Activated CD8-positive, alpha-beta memory T cell treated with anti-CD3 and anti-CD28 coated beads for 48 hours (primary cell): ENCODE data around the gene MED29.

Experiments used
- DNase-seq, 3 experiments: peaks; one replicate each; pipeline ENCODE4 v3.0.0-alpha.2; 2020; ENCODE audit warnings: low read depth in 2 of 3, low spot score in 2 of 3

MED29 gene

DNA sequence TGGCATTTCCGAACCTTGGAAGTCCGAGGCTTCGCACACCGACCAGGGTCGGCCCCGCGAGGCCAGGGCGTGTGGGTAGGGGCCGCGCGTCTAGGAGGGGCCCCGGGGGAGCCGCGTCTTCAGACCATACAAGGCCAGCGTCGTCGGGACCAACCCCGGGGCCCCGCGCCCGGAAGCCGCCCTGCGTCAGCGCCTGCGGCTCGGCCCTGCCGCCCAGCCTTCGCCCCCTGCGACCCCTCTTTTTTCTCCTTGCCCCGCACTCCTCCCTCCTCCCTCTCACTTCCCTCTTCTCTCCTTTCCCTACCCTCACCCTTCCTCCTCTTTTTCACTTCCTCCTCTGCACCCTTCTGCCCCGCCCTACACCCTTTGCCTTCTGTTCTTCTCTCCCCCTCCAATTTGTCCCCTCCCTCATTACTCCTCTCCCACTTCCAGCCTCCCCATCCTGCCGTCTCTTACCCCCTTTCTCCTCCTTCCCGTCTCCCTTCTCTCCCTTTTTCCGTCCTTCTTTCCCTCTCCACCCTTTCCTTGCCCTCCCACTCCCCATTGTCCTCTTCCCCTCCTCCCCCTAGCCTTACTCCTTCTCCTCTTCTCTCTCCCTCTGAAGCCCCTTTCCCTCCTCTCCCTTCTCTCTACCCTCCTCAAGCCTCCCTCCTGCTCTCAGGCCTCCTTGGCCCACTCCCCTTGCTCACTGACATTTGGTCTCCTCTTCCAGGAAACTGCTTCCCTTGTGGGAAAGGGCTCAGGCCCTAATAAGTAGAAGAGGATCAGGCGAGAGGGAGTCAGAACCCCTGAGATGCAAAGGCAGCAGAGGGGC, 19.0 kb downstream of the MED29 start:
- DNase-seq = peak in 1 of 3 experiments; percentile 45

GRCh38 chr19:39410831-39411080, 19.6 kb downstream of the MED29 start:
- DNase-seq = no peak

DNA sequence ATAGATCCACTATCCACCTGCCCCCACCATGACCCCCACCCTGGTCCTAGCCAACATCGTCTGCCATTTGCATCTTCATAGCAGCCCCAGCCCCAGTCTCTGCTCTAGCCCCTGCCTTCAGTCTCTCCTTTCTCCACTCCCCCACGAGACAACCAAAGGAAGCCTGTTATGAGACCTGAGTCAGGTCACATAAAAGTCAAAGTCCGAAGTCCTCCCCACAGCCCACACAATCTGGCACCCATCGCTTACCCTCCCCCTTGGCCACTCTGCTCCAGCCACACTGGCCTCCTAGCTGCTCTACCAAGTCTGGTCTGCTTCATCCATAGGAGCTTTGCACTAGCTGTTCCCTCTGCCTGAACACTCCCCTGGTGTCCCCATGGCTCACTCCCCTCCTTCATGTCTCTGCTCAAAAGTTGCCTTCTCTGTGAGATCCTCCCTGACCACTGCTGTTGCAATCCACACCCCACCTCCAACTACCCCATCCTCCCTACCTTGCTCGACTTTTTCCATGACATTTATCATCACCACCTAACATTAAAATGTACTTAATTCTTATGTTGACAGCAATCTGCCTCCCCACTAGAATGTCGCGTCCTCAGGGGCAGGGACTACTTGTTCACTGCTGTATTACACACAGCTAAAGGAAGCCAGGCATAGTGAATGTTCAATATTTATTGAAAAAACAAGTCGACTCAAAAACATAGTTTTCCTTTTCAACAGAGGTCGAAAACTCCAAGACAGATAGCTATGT, 20.1 kb downstream of the MED29 start:
- DNase-seq = no peak

DNA sequence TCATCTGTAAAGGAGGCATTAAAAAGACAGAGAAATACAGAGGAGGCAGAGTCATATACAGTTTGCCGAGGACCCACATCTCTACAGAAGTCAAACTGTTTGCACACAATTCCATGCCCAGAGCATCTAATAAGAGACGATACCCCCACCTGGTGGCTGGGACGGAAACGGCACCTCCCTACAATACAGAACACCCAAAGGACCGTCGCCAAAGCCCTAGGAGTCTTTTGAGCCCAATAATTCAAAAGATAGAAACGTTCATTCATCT, 20.6 kb downstream of the MED29 start:
- DNase-seq = peak in 2 of 3 experiments; percentile 57 to 83

DNA sequence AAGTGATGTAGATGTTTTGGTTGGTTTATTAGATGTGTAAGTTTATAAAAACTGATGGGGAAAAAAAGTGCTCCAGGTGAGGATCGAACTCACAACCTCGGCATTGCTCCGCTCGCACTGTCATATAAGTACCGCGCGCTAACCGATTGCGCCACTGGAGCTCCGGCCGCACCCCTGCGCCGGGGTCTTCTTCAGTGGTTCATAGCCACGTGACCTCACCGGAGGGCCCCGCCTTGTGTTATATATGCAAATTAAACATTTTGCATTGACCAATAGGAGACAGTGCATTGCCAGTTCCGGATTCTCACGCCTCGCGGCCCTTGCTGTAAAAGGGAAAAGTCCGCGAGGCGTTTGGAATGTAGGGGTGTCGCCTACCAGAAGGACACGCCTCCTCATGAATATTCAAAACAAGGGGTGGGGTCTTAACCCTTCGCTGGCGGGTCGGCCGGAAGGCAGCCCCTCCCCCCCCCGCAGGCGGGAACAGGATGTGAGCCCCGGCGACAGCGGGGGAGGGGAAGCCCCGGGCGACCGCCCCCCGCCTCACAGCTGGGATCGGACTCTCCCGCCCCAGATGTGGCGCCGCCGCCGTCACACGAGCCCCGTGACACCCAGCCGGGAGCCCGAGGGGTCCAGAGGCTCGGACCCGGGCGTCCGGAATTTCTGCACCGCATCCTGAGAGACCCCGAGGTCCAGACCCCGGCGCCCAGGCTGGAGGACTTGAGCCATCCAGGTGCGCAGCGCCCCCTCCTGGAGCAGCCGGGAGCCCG, 21.1 kb downstream of the MED29 start, which contains the start of gene PLEKHG2:
Gene PLEKHG2 (plus strand): TSS at position 570 of the 767 bp plus-strand sequence. CDS start 1,418 bp downstream, outside the sequence.
- DNase-seq = peak; percentile 89 to 100 (median 100)

GRCh38 chr19:39412867-39413271, 21.7 kb downstream of the MED29 start:
- DNase-seq = no peak

- no peak for DNase-seq
Measured at GRCh38 chr19:39413272-39413910, 22.2 kb downstream of the MED29 start.

GRCh38 chr19:39413911-39414608, 22.9 kb downstream of the MED29 start:
- DNase-seq = no peak

DNA sequence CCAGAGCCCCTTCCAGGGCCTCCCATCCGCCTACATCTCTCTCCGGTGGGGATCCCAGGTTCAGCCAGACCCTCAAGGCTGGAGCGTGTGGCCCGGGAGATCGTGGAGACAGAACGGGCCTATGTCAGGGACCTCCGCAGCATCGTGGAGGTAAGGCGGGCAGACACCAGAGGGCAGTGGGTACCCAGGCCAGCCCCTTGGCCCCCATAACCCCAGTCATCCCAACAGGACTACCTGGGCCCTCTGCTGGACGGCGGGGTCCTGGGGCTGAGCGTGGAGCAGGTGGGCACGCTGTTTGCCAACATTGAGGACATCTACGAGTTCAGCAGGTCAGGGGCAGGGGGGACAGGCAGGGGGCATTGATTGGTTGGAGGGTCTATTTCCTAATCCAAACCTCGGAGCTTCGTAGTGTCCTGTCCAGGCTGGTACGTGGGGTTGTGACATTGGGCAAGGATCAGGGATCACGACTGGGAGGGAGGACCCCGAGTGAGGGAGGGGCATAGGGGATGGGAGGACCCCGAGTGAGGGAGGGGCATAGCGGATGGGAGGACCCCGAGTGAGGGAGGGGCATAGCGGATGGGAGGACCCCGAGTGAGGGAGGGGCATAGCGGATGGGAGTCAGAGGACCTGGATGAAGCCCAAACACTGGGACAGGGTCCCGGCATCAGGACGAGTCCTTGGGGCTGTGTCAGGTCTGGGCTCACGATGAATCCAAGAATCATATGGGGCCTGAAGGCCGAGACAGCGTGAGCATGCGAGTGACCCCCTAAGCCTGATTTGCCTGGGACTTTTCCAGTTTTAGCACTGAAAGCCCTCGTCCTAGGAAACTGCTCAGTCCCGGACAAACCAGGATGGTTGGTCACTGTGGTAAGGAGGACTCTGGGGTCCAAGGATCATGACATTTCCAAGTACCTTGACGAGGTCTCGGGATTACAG, 24.2 kb downstream of the MED29 start:
- no peak for DNase-seq

GRCh38 chr19:39416152-39417120, 25.3 kb downstream of the MED29 start:
- no peak for DNase-seq

GRCh38 chr19:39417463-39418181, 26.4 kb downstream of the MED29 start:
- DNase-seq = no peak

DNA sequence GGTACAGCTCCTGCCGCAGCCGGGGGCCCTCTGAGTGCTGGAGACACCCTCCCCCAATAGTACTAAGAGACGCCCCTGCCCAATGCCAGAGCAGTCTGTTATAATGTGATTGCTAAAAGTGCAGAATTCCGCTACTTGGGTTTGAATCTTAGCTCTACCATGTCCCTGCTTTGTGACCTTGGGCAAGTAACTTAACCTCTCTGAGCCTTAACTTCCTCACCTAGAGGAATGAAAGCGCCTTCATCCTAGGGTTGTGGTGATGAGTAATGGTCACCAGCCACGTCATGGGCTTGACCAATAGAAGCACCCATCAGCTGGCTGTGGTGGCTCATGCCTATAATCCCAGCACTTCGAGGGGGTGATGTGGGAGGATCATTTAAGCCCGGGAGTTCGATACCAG, 27.8 kb downstream of the MED29 start:
- no peak for DNase-seq

- no peak for DNase-seq
Measured at GRCh38 chr19:39420769-39421168, 29.6 kb downstream of the MED29 start.

DNA sequence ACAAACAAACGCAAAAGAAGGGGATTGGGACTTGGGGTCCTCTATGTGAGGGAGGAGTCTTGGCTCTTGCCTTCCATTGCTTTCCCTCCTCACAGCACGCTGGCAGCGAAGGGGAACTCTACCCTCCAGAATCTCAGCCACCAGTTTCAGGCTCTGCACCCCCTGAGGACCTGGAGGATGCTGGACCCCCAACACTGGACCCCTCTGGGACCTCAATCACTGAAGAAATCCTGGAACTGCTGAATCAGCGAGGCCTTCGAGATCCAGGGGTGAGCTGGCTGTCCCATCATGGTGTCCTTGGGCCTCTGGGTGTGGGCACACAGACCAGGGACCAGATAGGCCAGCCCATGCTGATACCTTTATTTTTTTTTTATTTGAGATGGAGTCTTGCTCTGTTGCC, 30.8 kb downstream of the MED29 start:
- DNase-seq = no peak

GRCh38 chr19:39423258-39424086, 32.3 kb downstream of the MED29 start:
- no peak for DNase-seq

DNA sequence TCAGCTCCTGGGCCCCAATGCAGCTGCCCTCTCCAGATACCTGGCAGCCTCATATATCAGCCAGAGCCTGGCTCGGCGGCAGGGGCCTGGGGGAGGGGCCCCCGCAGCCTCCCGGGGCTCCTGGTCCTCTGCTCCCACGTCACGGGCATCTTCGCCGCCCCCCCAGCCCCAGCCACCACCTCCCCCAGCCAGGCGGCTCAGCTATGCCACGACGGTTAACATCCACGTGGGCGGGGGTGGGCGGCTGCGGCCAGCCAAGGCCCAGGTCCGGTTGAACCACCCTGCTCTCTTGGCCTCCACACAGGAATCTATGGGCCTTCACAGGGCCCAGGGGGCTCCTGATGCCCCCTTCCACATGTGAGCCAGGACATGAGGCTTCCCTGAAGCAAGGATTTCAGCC, 33.8 kb downstream of the MED29 start:
- no peak for DNase-seq

GRCh38 chr19:39425744-39426143, 34.6 kb downstream of the MED29 start:
- no peak for DNase-seq
